ENCODE data around the gene TIAL1.
"Not testable (repeated sequence)": the region's sequence is repeated elsewhere in the genome, so short reads cannot be mapped to it uniquely, and the experiment has no call there.

Gene TIAL1, protein sequence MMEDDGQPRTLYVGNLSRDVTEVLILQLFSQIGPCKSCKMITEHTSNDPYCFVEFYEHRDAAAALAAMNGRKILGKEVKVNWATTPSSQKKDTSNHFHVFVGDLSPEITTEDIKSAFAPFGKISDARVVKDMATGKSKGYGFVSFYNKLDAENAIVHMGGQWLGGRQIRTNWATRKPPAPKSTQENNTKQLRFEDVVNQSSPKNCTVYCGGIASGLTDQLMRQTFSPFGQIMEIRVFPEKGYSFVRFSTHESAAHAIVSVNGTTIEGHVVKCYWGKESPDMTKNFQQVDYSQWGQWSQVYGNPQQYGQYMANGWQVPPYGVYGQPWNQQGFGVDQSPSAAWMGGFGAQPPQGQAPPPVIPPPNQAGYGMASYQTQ

DNA sequence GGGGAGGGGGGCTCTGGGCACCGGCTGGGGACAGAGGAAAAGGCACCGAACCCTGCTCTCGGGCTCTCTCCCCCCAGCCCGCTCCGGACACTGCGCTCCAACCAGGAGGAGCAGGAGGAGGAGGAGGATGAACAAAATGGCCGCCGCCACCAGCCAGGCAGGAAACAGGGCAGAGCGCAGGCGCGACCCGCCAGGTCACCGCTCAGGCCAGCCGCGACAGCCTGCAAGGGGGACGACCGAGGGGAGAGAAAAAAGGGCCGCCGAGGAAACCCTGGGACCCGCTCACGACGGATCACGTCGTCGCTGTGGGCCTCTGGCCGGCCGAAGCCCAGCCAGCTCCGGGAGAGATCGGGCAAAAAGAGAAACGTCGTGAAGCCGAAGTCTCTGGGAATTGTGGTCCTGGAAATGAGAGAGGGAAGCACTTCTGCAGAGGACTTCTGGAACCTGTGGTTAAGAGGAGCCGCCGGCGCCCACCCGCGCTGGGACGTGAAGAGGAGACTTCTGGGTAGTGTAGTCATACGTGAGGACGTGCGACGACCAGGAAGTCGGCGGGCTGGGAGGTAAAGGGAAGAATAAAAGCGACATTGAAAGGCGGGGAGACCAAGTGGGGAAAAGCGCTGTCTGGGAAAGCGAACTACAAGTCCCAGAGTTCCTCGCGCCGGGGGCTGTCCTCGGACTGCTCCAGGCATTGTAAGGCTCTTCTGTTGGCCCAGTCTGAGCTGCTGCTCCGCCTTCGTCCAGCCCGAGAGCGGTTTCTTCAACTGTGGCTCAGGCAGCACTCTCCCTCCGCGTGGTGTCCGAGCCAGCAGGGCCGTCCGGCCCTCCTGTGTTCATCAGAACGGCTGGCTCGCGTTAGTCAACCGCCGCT is at the start of gene TIAL1:
TSS of gene TIAL1 (minus strand) at position 428 of the 868 bp plus-strand sequence. CDS start 499 bp downstream, outside the sequence.
- DNase-seq = peak; percentile 92

DNA sequence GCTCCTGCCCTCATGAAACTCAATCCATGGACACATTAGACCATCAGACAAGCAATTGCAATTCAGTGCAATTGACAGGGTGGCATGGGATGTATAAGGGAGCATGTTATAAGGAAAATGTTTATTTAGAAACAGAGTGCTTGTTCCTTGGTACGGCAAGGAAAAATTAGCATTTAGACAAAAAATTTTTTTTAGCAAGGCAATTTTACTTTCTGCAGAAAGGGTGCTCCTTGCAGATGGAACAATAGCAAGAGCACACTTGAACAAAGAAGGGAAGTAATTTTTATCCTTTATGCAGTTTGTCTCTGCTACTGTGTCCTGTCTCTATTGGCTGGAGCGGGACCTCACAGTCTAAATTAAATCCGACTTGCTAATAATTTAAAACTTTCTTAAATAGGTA is 48.2 kb upstream of the TIAL1 start:
- no peak for DNase-seq

DNA sequence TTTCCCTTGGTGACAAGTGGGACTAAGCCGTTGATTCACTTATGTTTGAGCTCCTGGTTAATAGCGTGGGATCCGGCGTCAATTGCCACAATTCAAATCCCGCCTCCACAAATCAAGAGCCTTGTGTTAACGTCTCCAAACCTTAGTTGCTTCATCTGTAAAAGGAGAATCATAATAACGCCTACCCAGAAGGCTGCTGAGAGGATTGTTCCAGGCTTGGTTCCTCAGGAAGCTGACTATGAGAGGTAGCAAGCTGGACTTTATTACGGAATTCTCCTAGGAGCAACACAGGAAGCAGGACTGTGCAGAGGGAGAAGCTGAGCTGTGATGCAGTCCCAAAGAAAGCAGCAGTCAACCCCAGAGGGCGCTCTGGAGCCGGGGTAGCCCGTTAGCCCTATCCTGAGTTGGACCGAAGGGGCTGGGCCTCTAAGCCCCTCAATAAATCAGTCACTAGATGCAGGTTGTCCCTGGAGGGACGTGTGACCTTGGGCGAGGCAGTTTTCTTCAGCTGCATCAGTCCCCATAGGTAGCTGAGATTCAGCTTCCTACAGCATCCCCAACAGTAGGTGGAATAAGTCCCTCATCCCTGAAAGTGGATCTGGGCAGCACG is 47.5 kb upstream of the TIAL1 start:
- no peak for DNase-seq

DNA sequence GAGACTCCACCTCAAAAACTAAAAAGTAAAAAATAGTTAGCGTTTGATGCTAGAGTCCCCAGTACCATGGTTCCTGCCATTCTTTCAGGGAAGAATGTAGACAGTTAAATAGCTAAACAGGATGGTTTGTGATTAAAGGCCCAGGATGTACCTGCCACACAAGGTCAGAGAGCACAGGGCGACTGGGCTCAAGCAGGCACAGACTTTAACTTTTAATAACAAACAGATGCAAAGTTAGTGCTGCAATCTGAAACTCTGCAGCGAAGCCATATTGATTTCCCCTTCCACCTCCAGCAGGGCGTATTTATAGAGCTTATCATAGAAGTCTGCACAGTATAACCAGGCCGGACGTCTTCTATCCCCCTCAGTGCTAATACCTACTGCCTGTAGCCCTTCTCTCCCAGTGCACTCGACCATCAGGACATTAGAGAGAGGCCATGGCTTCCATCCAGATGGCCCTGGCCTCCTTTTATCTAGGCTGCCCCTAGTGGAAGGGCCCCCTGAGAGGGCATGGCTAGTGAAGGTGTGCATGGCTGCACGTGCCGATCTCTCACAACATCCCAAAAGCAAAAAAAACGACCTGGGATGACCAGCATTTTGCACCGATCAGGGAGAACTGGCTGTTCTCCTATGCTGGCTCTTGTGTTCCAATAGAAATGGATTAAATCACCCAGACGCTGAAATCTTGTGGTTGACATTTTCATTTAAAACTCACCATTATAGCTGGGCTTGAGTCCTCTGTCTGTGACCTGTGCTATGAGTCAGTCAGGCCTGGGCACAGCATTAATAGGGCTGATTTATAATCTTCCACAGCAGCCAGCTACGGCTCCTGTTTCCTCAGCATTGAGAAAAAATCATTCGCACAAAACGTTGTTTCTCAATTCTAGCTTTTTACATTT is 46.8 kb upstream of the TIAL1 start:
- DNase-seq = no peak

DNA sequence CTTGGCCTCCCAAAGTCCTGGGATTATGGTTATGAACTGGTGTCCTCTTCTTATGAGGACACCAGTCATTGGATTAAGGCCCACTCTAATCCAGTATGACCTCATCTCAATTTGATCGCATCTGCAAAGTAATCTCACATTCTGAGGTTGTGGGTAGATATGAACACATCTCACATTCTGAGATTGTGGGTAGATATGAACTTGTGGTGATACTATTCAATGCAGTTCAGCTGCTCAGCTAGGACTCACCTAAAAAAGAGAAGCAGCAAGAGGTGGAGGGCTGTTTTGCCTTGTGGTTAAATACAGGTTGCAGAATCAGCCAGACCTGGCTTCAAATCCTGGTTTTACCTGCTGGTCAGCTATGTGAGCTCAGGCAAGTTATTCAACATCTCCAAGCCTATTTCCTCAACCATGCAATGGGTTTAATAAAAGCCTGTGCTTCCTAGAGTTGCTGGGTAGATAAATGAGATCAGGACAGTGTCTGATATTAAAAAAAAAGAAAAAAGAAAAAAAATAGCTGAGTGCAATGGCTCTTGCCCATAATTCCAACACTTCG is 45.9 kb upstream of the TIAL1 start:
- peak; percentile 9 for DNase-seq

DNA sequence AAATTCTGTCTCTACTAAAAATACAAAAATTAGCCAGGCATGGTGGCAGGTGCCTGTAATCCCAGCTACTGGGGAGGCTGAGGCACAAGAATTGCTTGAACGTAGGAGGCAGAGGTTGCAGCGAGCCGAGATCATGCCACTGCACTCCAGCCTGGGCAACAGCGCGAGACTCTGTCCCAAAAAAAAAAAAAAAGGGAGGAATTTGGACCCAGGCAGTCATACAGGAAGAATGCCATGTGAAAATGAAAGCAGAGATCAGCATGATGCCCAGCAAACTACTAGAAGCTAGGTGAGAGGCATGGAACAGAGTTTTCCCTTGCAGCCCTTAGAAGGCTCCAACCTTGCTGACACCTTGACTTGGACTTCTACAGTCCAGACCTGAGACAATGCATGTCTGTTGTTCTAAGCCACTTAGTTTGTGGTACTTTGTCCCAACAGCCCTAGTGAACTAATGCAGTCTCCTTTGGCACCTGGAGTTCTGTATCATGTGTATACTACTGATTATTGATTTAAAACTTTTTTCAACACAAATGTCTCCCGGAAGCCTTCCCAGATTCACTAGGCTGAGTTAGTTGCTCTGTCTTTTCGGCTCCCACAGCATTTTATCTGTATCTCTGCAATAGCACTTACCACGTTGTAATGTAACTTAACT is 44.2 kb upstream of the TIAL1 start:
- no peak for DNase-seq

DNA sequence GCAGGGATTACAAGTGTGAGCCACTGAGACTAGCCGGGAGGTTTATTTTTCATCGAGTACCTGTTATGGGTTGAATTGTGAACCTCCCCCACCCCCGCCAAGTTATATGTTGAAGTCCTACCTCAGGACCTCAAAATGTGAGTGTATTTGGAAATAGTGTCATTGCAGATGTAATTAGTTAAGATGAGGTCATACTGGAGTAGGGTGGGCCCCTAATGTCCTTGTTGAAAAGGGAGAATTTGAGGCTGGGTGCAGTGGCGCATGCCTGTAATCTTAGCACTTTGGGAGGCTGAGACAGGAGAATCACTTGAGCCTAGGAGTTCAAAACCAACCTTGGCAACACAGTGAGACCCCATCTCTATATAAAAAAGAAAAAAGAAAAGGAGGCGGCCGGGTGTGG is 43.6 kb upstream of the TIAL1 start:
- DNase-seq = no peak

DNA sequence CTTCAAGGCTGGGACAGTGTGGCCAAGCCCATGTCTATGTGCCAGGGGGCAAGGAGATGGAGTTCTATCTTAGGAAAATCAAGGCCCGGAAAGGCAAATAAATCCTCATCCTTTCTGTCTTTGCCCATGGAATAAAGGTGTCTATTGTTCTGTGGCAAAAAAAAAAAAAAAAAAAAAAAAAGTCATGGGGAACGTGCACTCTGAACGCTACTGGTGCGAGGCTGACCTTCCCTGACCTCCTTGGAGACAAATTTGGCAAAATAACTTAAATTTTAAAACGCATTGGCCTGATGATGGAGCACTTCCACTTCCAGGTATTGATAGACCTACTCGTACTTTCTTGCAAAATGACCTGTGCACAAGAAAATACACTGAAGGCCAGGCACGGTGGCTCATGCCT is 42.2 kb upstream of the TIAL1 start:
- DNase-seq = no peak

DNA sequence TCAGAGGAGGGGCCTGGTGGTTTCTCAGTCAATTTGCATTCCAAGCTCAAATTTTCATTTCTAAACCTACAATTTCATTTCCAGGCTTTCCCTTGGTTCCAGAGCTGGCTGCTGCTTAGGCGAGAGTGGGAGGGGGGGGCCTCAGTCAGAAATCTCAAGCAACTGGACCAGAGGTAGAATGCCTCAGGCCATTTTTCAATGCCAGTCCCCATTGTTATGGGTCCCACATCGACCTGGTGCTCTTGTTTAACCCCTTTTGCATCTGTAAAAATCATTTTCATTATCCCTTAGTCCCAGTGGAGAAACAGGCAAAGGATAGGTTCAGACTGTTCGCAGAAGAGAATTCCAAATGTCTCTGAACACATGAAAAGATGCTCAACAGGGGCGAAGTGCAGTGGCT is 40.9 kb upstream of the TIAL1 start:
- no peak for DNase-seq

DNA sequence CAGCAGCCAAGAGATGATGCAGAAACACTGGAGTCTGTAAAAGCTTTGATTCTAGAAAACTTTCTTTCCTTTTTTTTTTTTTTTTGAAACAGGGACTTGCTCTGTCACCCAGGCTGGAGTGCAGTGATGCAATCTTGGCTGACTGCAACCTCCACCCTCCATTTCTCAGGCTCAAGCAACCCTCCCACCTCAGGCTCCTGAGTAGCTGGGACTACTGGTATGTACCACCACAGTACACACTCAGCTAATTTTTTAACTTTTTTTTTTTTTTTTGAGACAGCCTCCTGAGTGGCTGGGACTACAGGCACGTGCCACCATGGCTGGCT is 37.4 kb upstream of the TIAL1 start:
- no peak for DNase-seq

DNA sequence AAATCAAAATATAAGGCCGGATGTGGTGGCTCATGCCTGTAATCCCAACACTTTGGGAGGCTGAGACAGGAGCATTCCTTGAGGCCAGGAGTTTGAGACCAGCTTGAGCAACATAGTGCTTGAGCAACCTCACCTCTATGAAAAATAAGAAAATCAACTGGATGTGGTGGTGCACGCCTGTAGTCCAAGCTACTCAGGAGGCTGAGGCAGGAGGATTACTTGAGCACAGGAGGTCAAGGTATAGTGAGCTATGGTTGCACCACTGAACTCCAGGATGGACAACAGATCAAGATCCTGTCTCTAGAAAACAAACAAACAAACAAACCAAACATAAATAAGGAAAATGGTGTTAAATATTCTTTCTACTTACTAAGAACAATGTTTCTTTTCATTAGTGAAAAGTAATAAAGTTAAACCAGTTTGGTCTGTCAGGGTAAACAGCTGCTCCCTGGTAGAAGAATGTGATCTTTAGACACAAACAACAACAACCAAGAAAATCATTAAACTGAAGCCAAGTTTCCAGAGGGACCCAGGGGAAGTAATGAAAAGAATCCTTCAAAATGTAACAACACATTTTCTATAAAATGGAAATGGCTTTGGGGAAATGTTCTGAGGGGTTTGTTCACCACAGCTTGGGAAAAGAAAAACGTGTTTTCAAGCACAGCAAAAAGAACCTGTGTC is 36.9 kb upstream of the TIAL1 start:
- no peak for DNase-seq

DNA sequence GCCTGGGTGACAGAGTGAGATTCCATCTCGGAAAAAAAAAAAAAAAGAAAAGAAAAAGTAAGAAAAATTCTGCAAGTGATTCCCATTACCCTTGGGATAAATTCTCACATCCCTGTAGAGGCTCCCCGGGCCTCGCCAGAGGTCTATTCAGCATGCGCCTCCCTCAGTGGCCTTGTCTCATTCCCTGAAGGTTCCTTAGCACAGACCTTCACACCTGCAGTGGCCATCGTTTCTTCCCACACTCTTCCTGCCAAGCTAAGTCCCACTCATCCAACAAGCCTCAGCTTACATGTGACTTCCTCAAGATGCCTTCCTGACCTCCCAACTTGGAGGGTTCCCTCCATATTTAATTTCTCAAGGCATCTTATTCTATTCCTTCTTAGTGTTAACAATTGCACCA is 33.5 kb upstream of the TIAL1 start:
- no peak for DNase-seq

DNA sequence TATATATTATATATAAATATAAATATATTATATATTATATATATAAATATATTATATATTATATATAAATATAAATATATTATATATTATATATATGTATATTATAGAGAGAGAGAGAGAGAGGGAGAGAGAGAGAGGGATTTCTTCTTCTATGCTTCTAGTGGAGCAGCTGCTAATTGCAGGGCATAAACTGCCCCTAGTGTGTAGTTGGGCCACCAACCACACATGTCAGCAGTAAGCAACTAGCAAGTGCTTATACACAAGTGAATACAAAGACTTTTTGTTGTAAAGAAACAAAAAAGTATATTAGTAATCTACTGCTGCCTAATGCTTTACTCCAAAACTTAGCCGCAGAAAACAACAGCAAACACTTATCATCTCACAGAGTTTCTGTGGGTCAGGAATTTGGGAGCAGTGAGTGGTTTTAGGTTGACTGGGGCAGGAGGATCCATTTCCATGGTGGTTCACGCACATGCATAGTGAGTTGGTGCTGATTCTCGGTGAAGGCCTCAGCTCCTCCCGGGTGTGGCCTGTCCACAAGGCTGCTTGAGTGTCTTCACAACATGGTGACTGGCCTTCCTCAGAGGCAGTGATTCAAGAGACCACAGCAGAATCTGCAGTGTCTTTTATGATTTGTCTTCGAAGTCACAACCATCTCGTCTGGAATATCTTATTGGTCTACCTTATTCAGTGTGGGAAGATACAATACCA is 29.0 kb upstream of the TIAL1 start:
- no peak for DNase-seq

DNA sequence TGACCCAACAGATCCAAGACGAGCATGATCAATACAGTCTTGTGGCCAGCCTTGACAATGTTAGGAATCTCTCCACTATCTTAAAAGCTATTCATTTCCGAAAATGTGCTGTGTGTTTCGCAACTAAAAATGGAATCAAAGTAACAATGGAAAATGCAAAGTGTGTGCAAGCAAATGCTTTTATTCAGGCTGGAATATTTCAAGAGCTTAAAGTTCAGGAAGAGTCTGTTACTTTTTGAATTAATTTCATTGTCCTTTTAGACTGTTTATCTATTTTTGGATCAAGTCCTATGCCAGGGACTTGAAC is 24.3 kb upstream of the TIAL1 start:
- DNase-seq = no peak

DNA sequence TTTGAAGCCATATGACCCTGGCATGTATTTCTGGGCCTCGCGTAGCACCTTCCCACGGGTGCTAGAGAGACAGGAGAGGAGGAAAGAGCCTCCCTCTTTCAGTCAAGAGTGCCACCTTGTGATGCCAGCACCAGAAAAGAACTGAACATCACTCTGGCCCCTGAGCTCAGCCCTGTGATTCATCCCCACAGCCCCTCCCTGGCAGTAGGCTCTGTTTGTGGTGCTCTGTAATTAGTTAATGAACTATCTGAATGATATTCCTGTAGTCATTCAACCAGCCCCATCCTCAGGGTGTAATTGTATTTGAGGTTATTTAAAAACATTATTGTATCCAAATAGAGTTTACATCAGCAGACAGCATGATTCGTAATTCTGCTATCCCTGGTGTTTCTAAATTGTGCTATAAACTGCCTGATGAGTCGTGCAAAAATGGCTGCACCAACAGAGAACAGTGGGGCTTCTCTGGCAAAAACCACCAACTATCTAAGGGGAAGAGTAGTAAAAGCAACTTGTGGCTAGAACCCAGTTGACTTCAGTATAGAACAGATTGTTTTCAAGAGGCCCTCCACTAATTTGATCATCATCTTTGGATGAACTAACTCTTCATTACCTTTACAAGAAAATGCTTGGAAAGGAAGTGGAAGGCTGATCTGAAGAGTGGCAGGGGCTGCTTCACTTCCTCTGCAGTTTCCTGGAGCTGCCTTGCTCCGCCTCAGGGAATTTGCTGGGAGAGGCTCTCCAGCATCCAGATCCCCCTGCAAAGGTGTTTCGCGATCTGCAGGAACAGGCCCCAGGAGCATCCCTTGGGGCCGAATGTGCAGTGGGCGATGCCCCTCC is 23.7 kb upstream of the TIAL1 start:
- no peak for DNase-seq

DNA sequence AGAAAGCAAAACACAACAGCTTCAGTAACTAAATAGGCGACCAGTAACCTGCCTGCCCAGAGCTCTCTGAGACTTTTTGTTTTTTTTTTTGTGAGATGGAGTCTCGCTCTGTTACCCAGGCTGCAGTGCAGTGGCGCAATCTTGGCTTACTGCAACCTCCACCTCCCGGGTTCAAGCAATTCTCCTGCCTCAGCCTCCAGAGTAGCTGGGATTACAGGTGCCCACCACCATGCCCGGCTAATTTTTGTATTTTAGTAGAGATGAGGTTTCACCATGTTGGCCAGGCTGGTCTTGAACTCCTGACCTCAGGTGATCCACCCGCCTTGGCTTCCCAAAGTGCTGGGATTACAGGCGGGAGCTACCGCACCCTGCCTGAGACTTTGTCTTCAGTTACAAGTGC is 23.0 kb upstream of the TIAL1 start:
- DNase-seq = not testable (repeated sequence)

DNA sequence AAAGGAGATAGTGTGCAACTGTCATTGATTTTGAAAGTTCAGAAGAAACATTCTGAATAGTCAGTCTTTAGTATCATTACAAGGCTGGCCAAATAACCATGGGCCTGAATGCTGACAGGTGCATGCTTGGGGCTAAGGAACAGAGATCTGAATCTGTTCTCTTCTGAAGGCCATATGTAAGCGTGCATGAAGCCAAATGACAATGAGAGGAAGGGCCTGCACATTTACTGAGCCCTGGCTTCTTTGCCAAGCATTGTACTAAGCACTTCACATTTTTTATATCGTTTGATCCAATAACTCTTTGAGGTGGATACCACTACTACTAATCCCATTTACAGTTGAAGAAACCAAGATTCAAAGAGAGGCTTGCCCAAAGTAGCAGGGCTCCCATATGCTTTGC is 22.5 kb upstream of the TIAL1 start:
- DNase-seq = no peak

DNA sequence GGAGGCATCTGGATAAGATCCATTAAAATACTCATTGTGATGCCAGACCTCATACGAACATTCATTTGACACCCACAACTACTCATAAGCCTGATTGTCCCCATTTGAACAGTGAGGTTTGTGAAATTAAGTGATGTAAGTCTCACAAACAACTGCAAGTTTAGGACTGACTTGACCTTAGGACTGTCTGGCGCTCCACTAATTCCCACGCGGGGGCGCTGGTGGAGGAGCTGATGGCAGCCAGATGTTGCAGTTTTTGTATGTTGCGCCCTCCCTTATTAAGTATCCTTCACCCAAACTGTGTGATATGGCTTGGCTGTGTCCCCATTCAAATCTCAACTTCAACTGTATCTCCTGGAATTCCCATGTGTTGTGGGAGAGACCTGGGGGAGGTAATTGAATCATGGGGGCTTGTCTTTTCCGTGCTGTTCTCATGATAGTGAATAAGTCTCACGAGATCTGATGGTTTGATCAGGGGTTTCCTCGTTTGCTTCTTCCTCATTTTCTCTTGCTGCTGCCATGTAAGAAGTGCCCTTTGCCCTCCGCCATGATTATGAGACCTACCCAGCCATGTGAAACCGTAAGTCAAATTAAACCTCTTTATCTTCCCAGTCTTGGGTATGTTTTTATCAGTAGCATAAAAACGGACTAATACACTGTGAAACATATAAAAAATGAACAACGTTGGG is 20.3 kb upstream of the TIAL1 start:
- peak; percentile 18 for DNase-seq

DNA sequence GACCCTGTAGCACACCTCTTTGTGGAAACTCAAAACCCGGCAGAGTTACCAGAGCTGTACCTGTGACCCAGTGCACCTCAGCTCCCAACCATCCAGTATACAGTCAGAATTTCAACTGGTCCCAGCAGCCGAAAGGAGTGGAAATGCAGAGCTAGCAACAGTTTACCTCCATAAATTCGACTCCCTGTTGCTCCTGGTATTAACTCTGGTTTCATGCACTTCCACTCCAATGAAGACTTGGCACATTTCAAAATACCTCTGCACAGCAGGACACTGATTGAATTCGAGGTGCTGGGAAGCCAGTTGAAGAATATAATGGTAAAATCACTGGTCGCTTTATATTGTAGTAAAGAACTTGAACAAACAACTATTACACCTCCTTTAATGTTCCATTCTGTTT is 17.9 kb upstream of the TIAL1 start:
- no peak for DNase-seq

Measured in activated naive CD4-positive, alpha-beta T cell treated with Interleukin-2 at 50 U/mL for 16 hours (primary cell).